Measurements from ENCODE around the gene AHNAK.

- TF ChIP-seq CTCF (IDR thresholded peaks at IDR 0.05; ENCODE audit: low read depth, low read length, missing input control) (no peak), FOXA2 (IDR thresholded peaks at IDR 0.05) (no peak), TAF1 (conservative IDR thresholded peaks at IDR 0.05) (no peak)
Measured at GRCh38 chr11:62393735-62394134, 152.9 kb downstream of the AHNAK start.
